ENCODE data around the gene A4GALT.
"Not testable (repeated sequence)": the region's sequence is repeated elsewhere in the genome, so short reads cannot be mapped to it uniquely, and the experiment has no call there.

A4GALT gene

GRCh38 chr22:42734406-42734805 lies 13.7 kb upstream of the A4GALT start:
- no peak for DNase-seq

- DNase-seq: not testable (repeated sequence)
Measured at GRCh38 chr22:42733394-42733793, 12.7 kb upstream of the A4GALT start.

GRCh38 chr22:42732081-42732480 lies 11.4 kb upstream of the A4GALT start:
- no peak for DNase-seq

GRCh38 chr22:42726811-42727210 lies 6.1 kb upstream of the A4GALT start:
- DNase-seq: no peak

GRCh38 chr22:42725606-42726355 lies 5.1 kb upstream of the A4GALT start:
- DNase-seq: no peak

GRCh38 chr22:42724062-42724461 lies 3.4 kb upstream of the A4GALT start:
- DNase-seq: no peak

- no peak for DNase-seq
Measured at GRCh38 chr22:42721045-42721434, 370 bp upstream of the A4GALT start.

GRCh38 chr22:42719656-42720262 lies 911 bp downstream of the A4GALT start:
- DNase-seq: no peak

- DNase-seq: no peak
Measured at GRCh38 chr22:42719133-42719532, 1.5 kb downstream of the A4GALT start.

- DNase-seq: no peak
Measured at GRCh38 chr22:42717197-42717928, 3.3 kb downstream of the A4GALT start.

- no peak for DNase-seq
Measured at GRCh38 chr22:42716649-42717127, 4.0 kb downstream of the A4GALT start.

GRCh38 chr22:42716221-42716620 lies 4.4 kb downstream of the A4GALT start:
- DNase-seq: no peak

GRCh38 chr22:42714768-42715390 lies 5.8 kb downstream of the A4GALT start:
- no peak for DNase-seq

- DNase-seq: no peak
Measured at GRCh38 chr22:42714308-42714707, 6.4 kb downstream of the A4GALT start.

GRCh38 chr22:42711895-42712837 lies 8.5 kb downstream of the A4GALT start:
- no peak for DNase-seq

GRCh38 chr22:42711281-42711731 lies 9.4 kb downstream of the A4GALT start:
- DNase-seq: no peak

GRCh38 chr22:42708417-42708816 lies 12.3 kb downstream of the A4GALT start:
- no peak for DNase-seq

- DNase-seq: no peak
Measured at GRCh38 chr22:42707496-42707895, 13.2 kb downstream of the A4GALT start.

GRCh38 chr22:42704896-42705295 lies 15.8 kb downstream of the A4GALT start:
- DNase-seq: no peak

- DNase-seq: no peak
Measured at GRCh38 chr22:42702675-42703074, 18.0 kb downstream of the A4GALT start.

- no peak for DNase-seq
Measured at GRCh38 chr22:42701694-42702093, 19.0 kb downstream of the A4GALT start.

GRCh38 chr22:42700901-42701300 lies 19.8 kb downstream of the A4GALT start:
- DNase-seq: no peak
